Measurements from ENCODE around the gene FPR3.

DNA sequence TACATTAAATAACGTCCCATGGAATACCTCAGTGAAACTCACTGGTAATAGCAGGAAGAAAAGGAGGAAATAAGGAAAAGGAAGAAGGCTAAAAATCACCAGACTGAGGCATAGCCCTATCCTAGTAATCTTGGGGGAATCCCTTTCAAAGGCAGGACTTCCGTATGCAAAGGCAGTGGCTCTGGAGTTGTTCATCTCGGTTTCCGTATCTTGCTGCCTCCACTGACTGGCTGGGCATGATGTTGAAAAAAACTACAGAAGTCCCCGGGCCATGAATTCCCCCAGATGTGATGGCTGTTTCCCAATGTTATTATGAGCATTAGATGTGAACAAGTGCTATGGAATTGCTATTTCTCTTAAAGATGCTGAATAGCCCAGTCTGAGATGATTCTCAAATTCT is 28.5 kb upstream of the FPR3 start:
- TF ChIP-seq, protein P1, sequence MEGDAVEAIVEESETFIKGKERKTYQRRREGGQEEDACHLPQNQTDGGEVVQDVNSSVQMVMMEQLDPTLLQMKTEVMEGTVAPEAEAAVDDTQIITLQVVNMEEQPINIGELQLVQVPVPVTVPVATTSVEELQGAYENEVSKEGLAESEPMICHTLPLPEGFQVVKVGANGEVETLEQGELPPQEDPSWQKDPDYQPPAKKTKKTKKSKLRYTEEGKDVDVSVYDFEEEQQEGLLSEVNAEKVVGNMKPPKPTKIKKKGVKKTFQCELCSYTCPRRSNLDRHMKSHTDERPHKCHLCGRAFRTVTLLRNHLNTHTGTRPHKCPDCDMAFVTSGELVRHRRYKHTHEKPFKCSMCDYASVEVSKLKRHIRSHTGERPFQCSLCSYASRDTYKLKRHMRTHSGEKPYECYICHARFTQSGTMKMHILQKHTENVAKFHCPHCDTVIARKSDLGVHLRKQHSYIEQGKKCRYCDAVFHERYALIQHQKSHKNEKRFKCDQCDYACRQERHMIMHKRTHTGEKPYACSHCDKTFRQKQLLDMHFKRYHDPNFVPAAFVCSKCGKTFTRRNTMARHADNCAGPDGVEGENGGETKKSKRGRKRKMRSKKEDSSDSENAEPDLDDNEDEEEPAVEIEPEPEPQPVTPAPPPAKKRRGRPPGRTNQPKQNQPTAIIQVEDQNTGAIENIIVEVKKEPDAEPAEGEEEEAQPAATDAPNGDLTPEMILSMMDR (conservative IDR thresholded peaks at IDR 0.05): no peak
- TF ChIP-seq EZH2 (IDR thresholded peaks at IDR 0.05; ENCODE audit: low read depth): no peak

Measured in PC-9 (cell line).